SK-N-SH treated with all-trans-retinoic acid at 6 μM for 48 hours (cell line): ENCODE data around the gene PBX3.
A peak's percentile ranks its signal among the peaks of the same experiment; 100 is the strongest.

ENCODE experiments used
- ATAC-seq: fragments of 200-7000 bp; cut with Tn5 transposase; 3 replicates; pipeline ENCODE4 v1.9.1; 2020; ENCODE audit warnings: mild to moderate bottlenecking, moderate library complexity
- ARNTL ChIP-seq: fragments of 450-650 bp; formaldehyde crosslinking; IDR thresholded peaks from 2 replicates; pipeline ENCODE4 v1.5.0; 2020; ENCODE audit warnings: low read depth, mild to moderate bottlenecking, moderate library complexity, borderline replicate concordance
- BACH2 ChIP-seq: fragments of 250-450 bp; sonication (Bioruptor Pico); IDR thresholded peaks from 2 replicates; pipeline ENCODE4 v1.9.0; 2021; ENCODE audit warnings: mild to moderate bottlenecking, borderline replicate concordance
- CREB5 ChIP-seq: fragments of 250-450 bp; sonication (Bioruptor Pico); IDR thresholded peaks from 2 replicates; pipeline ENCODE4 v1.5.1; 2020; ENCODE audit warnings: low read depth, mild to moderate bottlenecking, moderate library complexity
- CSDC2 ChIP-seq: fragments of 250-450 bp; sonication (Bioruptor Pico); IDR thresholded peaks from 2 replicates; pipeline ENCODE4 v1.5.0; 2020; ENCODE audit warnings: mild to moderate bottlenecking, moderate library complexity
- CSRNP3 ChIP-seq: fragments of 250-450 bp; sonication (Bioruptor Pico); IDR thresholded peaks from 2 replicates; pipeline ENCODE4 v1.5.1; 2021; ENCODE audit warnings: mild to moderate bottlenecking, moderate library complexity
- ESRRG ChIP-seq: fragments of 250-450 bp; sonication (Bioruptor Pico); IDR thresholded peaks from 2 replicates; pipeline ENCODE4 v1.6.1; 2021; ENCODE audit warnings: mild to moderate bottlenecking
- OSR1 ChIP-seq: fragments of 250-450 bp; sonication (Bioruptor Pico); IDR thresholded peaks from 2 replicates; pipeline ENCODE4 v1.8.0; 2022; ENCODE audit warnings: moderate library complexity, mild to moderate bottlenecking, inconsistent platforms
- POU6F1 ChIP-seq: fragments of 250-450 bp; sonication (Bioruptor Pico); IDR thresholded peaks from 2 replicates; pipeline ENCODE4 v1.8.0; 2021; ENCODE audit warnings: low read depth, mild to moderate bottlenecking, moderate library complexity, borderline replicate concordance
- PPARA ChIP-seq: fragments of 250-450 bp; sonication (Bioruptor Pico); IDR thresholded peaks from 2 replicates; pipeline ENCODE4 v1.5.0; 2020; ENCODE audit warnings: mild to moderate bottlenecking, borderline replicate concordance
- RARB ChIP-seq: fragments of 250-450 bp; sonication (Bioruptor Pico); IDR thresholded peaks from 2 replicates; pipeline ENCODE4 v1.8.0; 2021; ENCODE audit warnings: mild to moderate bottlenecking, moderate library complexity
- SNAI2 ChIP-seq: fragments of 250-450 bp; sonication (Bioruptor Pico); IDR thresholded peaks from 2 replicates; pipeline ENCODE4 v1.5.0; 2020; ENCODE audit warnings: mild to moderate bottlenecking, moderate library complexity
- TCF4 ChIP-seq: fragments of 250-450 bp; sonication (Bioruptor Pico); IDR thresholded peaks from 2 replicates; pipeline ENCODE4 v1.8.0; 2021; ENCODE audit warnings: mild to moderate bottlenecking, moderate library complexity, borderline replicate concordance
- TOX ChIP-seq: fragments of 250-450 bp; sonication (Bioruptor Pico); IDR thresholded peaks from 2 replicates; pipeline ENCODE4 v1.8.0; 2021; ENCODE audit warnings: mild to moderate bottlenecking, moderate library complexity, borderline replicate concordance
- TSHZ2 ChIP-seq: fragments of 250-450 bp; sonication (Bioruptor Pico); IDR thresholded peaks from 2 replicates; pipeline ENCODE4 v1.5.0; 2020; ENCODE audit warnings: mild to moderate bottlenecking, moderate library complexity
- ZC3H10 ChIP-seq: fragments of 250-450 bp; sonication (Bioruptor Pico); IDR thresholded peaks from 2 replicates; pipeline ENCODE4 v1.5.1; 2021; ENCODE audit warnings: mild to moderate bottlenecking, moderate library complexity
- ZFP3 ChIP-seq: fragments of 250-450 bp; sonication (Bioruptor Pico); IDR thresholded peaks from 2 replicates; pipeline ENCODE4 v1.5.0; 2020; ENCODE audit warnings: mild to moderate bottlenecking, moderate library complexity
- ZFP30 ChIP-seq: fragments of 450-650 bp; formaldehyde crosslinking; IDR thresholded peaks from 2 replicates; pipeline ENCODE4 v1.5.0; 2022; ENCODE audit warnings: mild to moderate bottlenecking, moderate library complexity
- ZNF565 ChIP-seq: fragments of 450-650 bp; formaldehyde crosslinking; conservative IDR thresholded peaks from 2 replicates; pipeline ENCODE4 v1.5.0; 2020; ENCODE audit warnings: low read depth, mild to moderate bottlenecking, moderate library complexity
- ZNF70 ChIP-seq: fragments of 450-650 bp; formaldehyde crosslinking; IDR thresholded peaks from 2 replicates; pipeline ENCODE4 v1.5.0; 2020; ENCODE audit warnings: mild to moderate bottlenecking, moderate library complexity
- ZNF8 ChIP-seq: fragments of 450-650 bp; formaldehyde crosslinking; IDR thresholded peaks from 2 replicates; pipeline ENCODE4 v1.5.0; 2020; ENCODE audit warnings: mild to moderate bottlenecking, moderate library complexity

PBX3 gene

GRCh38 chr9:125745682-125746016 lies 1.5 kb upstream of the PBX3 start:
- no peak for ATAC-seq
- TF ChIP-seq POU6F1 (CRISPR knock-in tag) = no peak
- TF ChIP-seq ESRRG = no peak
- TF ChIP-seq ARNTL (CRISPR knock-in tag) = no peak

DNA sequence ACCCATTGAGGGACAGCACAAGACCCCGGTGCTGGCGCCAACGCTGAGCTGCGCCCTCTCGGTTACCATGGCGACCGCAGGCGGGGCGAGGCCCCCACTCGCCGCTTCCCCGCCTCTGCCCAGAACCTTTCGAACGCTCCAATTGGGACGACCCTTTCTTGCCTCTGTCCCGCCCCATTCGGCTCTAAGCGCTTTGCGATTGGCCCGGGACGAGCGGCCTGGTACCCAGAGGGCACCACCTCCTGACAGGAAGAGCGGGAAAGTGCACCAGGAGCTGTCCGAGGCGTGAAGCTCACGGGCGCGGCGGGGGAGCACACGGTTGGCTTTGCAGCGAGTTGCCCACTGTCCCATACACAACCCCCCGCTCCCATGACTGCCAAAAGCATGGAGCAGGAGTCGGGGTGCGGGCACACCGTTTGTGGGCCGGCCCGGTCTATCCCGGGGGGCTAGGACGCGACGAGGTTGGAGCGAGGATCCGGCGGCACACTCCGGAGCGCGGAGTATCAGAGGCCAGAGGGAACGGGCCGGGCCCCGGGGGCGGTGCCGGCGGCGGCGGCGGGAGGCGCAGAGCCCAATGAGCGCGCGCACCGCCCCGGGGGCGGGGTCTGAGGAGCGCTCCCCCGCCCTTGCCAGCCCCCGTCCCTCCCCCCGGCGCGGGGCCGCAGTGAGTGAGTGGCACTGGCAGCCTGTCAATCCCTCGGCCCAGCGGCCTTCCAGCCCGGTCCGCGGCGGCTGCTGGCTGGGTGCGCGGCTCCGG lies 978 bp upstream of the PBX3 start:
- peak; percentile 90 for ATAC-seq
- TF ChIP-seq CSRNP3 (0 out of 2 replicates have a peak, but pooled peaks have one; percentile 40), CSDC2 (CRISPR knock-in tag) (peak; percentile 75; the same call in 1 of the 2 replicates), ZFP3 (0 out of 2 replicates have a peak, but pooled peaks have one; percentile 30), ZNF8 (no peak)

DNA sequence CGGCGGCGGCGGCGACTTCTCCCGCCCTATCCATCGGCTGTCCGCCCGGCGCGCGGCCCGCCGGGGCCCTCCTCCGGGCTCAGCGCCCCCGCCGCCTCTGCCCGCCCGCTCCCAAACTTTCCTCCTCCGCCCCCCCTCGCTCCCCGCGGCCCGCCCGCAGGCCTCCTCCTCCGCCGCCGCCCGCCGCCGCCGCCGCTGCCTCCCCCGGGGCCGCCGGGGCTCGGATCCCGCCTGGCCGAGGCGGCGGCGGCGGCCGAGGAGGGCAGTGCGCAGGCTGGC lies 460 bp upstream of the PBX3 start:
- no peak for TF ChIP-seq TSHZ2
- no peak for TF ChIP-seq ZNF565
- no peak for TF ChIP-seq ZFP30 (CRISPR knock-in tag)
- TF ChIP-seq ARNTL (CRISPR knock-in tag) = no peak
- no peak for TF ChIP-seq ESRRG
- no peak for TF ChIP-seq BACH2
- no peak for TF ChIP-seq POU6F1 (CRISPR knock-in tag)
- TF ChIP-seq ZC3H10 (CRISPR knock-in tag) = no peak
- TF ChIP-seq ZNF8 = no peak
- no peak for TF ChIP-seq PPARA (CRISPR knock-in tag)
- TF ChIP-seq ZNF70 (CRISPR knock-in tag) = no peak
- no peak for TF ChIP-seq RARB (CRISPR knock-in tag)
- no peak for TF ChIP-seq OSR1 (CRISPR knock-in tag)
- no peak for TF ChIP-seq TOX (CRISPR knock-in tag)
- no peak for TF ChIP-seq CSRNP3
- no peak for TF ChIP-seq CSDC2 (CRISPR knock-in tag)
- no peak for TF ChIP-seq CREB5
- no peak for TF ChIP-seq TCF4 (CRISPR knock-in tag)
- no peak for TF ChIP-seq SNAI2 (CRISPR knock-in tag)

More for the DNA sequence above, 460 bp upstream of the PBX3 start:
- no peak for ATAC-seq
